ENCODE results near the gene ATP6V0D1. TPM values are rescaled to one million over a fixed set of nuclear protein-coding genes. Genes with fewer than 3 reads are reported as not detected.

The ATP6V0D1 gene
- polyA plus RNA-seq, 1 donor from 2014 or later = 188 TPM

- Histone ChIP-seq H3K79me2 (replicated peaks; ENCODE audit: insufficient read depth, low read length) (no peaks in the 10 kb centered on the region), H3K9ac (ENCODE audit: low read length) (no peak overlapping the region), H3F3A (ENCODE audit: insufficient read depth, low read length, poor library complexity, severe bottlenecking) (no peaks in the 10 kb centered on the region), H3K27ac (ENCODE audit: low read length) (no peak overlapping the region), H3K9me3 (ENCODE audit: low read length) (no peaks in the 10 kb centered on the region), H3K4me3 (ENCODE audit: low read length) (no peak overlapping the region), H3K27me3 (ENCODE audit: insufficient read depth, low read depth, low read length) (peaks cover 40% of the 10 kb centered on the region), H3K9me2 (ENCODE audit: insufficient read depth, low read length) (no peaks in the 10 kb centered on the region), H4K20me1 (ENCODE audit: insufficient read depth) (no peaks in the 10 kb centered on the region), H3K36me3 (ENCODE audit: insufficient read depth, low read length) (no peaks in the 10 kb centered on the region), H3K4me2 (ENCODE audit: low read length) (no peak overlapping the region), H2AFZ (ENCODE audit: low read depth, low read length) (no peak overlapping the region)
- TF ChIP-seq CTCF (IDR thresholded peaks at IDR 0.05; ENCODE audit: poor library complexity, severe bottlenecking) (no peak), RAD21 (conservative IDR thresholded peaks at IDR 0.05) (no peak), SMC3 (conservative IDR thresholded peaks at IDR 0.05; ENCODE audit: poor library complexity) (no peak), EP300 (conservative IDR thresholded peaks at IDR 0.05; ENCODE audit: poor library complexity, severe bottlenecking) (no peak), EZH2 (IDR thresholded peaks at IDR 0.05; ENCODE audit: borderline replicate concordance, insufficient read depth, low read length, poor library complexity, severe bottlenecking) (no peak)
These were observed 51.7 kb downstream of the ATP6V0D1 start for GRCh38 chr16:67429053-67429798.

- TF ChIP-seq TAF1 (IDR thresholded peaks at IDR 0.05; ENCODE audit: low read depth) (no peak), SMC3 (conservative IDR thresholded peaks at IDR 0.05; ENCODE audit: poor library complexity) (no peak), CTCF (IDR thresholded peaks at IDR 0.05; ENCODE audit: poor library complexity, severe bottlenecking) (no peak), RAD21 (conservative IDR thresholded peaks at IDR 0.05) (no peak), MXI1 (conservative IDR thresholded peaks at IDR 0.05; ENCODE audit: poor library complexity, severe bottlenecking) (no peak), POLR2AphosphoS5 (IDR thresholded peaks at IDR 0.05) (no peak), REST (IDR thresholded peaks at IDR 0.05; ENCODE audit: borderline replicate concordance) (no peak), EZH2 (IDR thresholded peaks at IDR 0.05; ENCODE audit: borderline replicate concordance, insufficient read depth, low read length, poor library complexity, severe bottlenecking) (no peak)
- Histone ChIP-seq H3K9me3 (ENCODE audit: low read length) (no peaks in the 10 kb centered on the region), H3K36me3 (ENCODE audit: insufficient read depth, low read length) (no peaks in the 10 kb centered on the region), H2AFZ (ENCODE audit: low read depth, low read length) (no peak overlapping the region), H3K4me2 (ENCODE audit: low read length) (no peak overlapping the region), H3K4me3 (ENCODE audit: low read length) (no peak overlapping the region), H3K27ac (ENCODE audit: low read length) (no peak overlapping the region), H4K20me1 (ENCODE audit: insufficient read depth) (no peaks in the 10 kb centered on the region), H3K9ac (ENCODE audit: low read length) (no peak overlapping the region), H3K27me3 (ENCODE audit: insufficient read depth, low read depth, low read length) (peaks cover 40% of the 10 kb centered on the region), H3K9me2 (ENCODE audit: insufficient read depth, low read length) (no peaks in the 10 kb centered on the region), H3F3A (ENCODE audit: insufficient read depth, low read length, poor library complexity, severe bottlenecking) (no peaks in the 10 kb centered on the region), H3K79me2 (replicated peaks; ENCODE audit: insufficient read depth, low read length) (no peaks in the 10 kb centered on the region)
These were observed 52.7 kb downstream of the ATP6V0D1 start for GRCh38 chr16:67428146-67428731.
